Ishikawa (cell line): ENCODE measurements around the gene C10orf53.

Experiments used
- CEBPB ChIP-seq: IDR thresholded peaks from 2 replicates; pipeline ENCODE4 v1.6.1; 2012
- CREB1 ChIP-seq: IDR thresholded peaks from 2 replicates; pipeline ENCODE4 v1.6.1; 2012; ENCODE audit warnings: low read depth
- EGR1 ChIP-seq: IDR thresholded peaks from 2 replicates; pipeline ENCODE4 v1.6.1; 2012
- EP300 ChIP-seq: IDR thresholded peaks from 2 replicates; pipeline ENCODE4 v1.6.1; 2012; ENCODE audit warnings: borderline replicate concordance
- MAX ChIP-seq: IDR thresholded peaks from 2 replicates; pipeline ENCODE4 v1.6.1; 2012
- NFIC ChIP-seq: IDR thresholded peaks from 2 replicates; pipeline ENCODE4 v1.6.1; 2012
- RAD21 ChIP-seq: IDR thresholded peaks from 2 replicates; pipeline ENCODE4 v1.6.1; 2012; ENCODE audit warnings: low read depth
- REST ChIP-seq: IDR thresholded peaks from 2 replicates; pipeline ENCODE4 v1.6.1; 2012; ENCODE audit warnings: low read depth, mild to moderate bottlenecking
- TAF1 ChIP-seq: IDR thresholded peaks from 2 replicates; pipeline ENCODE4 v1.6.1; 2012; ENCODE audit warnings: low read depth, mild to moderate bottlenecking
- TEAD4 ChIP-seq: IDR thresholded peaks from 2 replicates; pipeline ENCODE4 v1.6.1; 2012
- YY1 ChIP-seq: IDR thresholded peaks from 2 replicates; pipeline ENCODE4 v1.6.1; 2012; ENCODE audit warnings: low read depth

- TF ChIP-seq TAF1 = no peak
- TF ChIP-seq NFIC = no peak
- TF ChIP-seq CREB1 = no peak
- TF ChIP-seq EP300 = no peak
- no peak for TF ChIP-seq TEAD4
- TF ChIP-seq EGR1 = no peak
- TF ChIP-seq REST = no peak
- no peak for TF ChIP-seq YY1
- no peak for TF ChIP-seq MAX
- TF ChIP-seq CEBPB = no peak
- no peak for TF ChIP-seq RAD21
Observed at GRCh38 chr10:49643241-49644034, 36.0 kb upstream of the C10orf53 start.
